ENCODE results near the gene PABPN1L. TPM values are rescaled to one million over a fixed set of nuclear protein-coding genes. Genes with fewer than 3 reads are reported as not detected.
A peak's percentile ranks its signal among the peaks of the same experiment; 100 is the strongest.

Gene PABPN1L
- total and polyA plus RNA-seq, 2 of the 13 experiments (the other 11 are each of a cell fraction or from before 2014, with no cell fraction given): not detected

DNA sequence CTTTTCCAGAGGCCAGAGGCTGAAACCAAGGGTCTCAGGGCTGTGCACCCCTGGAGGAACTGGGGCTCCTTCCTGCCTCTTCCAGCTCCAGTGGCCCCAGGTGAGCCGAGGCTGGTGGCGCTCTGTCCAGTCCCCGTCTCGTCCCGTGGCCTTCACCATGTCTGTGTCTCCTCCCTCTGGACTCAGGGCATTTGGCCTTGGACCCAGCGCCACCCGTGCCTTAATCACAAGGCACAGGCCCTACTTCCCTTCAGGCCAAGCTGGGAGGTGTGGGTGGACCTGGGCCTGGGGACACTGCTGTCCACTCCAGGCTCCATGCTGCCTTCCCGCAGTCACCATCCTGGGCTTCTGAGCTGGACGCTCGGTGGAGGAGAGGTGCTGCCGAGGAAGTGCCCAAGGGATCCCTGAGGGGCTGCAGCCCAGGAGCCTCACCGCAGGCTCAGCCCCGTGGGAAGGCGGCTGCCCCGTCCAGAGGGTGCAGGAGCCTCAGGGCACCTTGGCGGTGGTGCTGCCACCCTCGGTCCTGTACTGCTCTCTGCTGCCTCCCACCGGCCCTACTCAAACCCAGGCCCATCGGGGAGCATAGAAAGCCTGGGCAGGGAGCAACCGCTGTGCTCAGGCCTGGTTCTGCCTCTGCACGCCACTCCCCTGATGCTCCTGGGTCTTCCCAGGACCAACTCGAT is 45.2 kb downstream of the PABPN1L start (continued):
- TF ChIP-seq SMAD3 (CRISPR knock-in tag; IDR thresholded peaks at IDR 0.05) (no peak), ZNF292 (CRISPR knock-in tag; IDR thresholded peaks at IDR 0.05; ENCODE audit: borderline replicate concordance, low read depth) (no peak), SRF (IDR thresholded peaks at IDR 0.05; ENCODE audit: low read depth, low read length) (no peak), ZBTB26 (CRISPR knock-in tag; IDR thresholded peaks at IDR 0.05; ENCODE audit: borderline replicate concordance) (no peak), ZBTB8A (CRISPR knock-in tag; IDR thresholded peaks at IDR 0.05; ENCODE audit: borderline replicate concordance, low read depth) (no peak), ZSCAN29 (CRISPR knock-in tag; conservative IDR thresholded peaks at IDR 0.05) (no peak), RORA (CRISPR knock-in tag; IDR thresholded peaks at IDR 0.05) (no peak), ELF1 (CRISPR knock-in tag; IDR thresholded peaks at IDR 0.05) (no peak), KDM2A (CRISPR knock-in tag; IDR thresholded peaks at IDR 0.05; ENCODE audit: borderline replicate concordance, low read depth) (peak; percentile 61), ZBTB3 (CRISPR knock-in tag; IDR thresholded peaks at IDR 0.05; ENCODE audit: borderline replicate concordance, low read depth) (no peak), ZNF512B (CRISPR knock-in tag; IDR thresholded peaks at IDR 0.05; ENCODE audit: borderline replicate concordance) (no peak), ZNF503 (CRISPR knock-in tag; IDR thresholded peaks at IDR 0.05) (no peak), HNRNPL (IDR thresholded peaks at IDR 0.05; ENCODE audit: low read depth, low read length) (peak; percentile 90), REL (CRISPR knock-in tag; conservative IDR thresholded peaks at IDR 0.05) (no peak)
- TF ChIP-seq, protein P1, sequence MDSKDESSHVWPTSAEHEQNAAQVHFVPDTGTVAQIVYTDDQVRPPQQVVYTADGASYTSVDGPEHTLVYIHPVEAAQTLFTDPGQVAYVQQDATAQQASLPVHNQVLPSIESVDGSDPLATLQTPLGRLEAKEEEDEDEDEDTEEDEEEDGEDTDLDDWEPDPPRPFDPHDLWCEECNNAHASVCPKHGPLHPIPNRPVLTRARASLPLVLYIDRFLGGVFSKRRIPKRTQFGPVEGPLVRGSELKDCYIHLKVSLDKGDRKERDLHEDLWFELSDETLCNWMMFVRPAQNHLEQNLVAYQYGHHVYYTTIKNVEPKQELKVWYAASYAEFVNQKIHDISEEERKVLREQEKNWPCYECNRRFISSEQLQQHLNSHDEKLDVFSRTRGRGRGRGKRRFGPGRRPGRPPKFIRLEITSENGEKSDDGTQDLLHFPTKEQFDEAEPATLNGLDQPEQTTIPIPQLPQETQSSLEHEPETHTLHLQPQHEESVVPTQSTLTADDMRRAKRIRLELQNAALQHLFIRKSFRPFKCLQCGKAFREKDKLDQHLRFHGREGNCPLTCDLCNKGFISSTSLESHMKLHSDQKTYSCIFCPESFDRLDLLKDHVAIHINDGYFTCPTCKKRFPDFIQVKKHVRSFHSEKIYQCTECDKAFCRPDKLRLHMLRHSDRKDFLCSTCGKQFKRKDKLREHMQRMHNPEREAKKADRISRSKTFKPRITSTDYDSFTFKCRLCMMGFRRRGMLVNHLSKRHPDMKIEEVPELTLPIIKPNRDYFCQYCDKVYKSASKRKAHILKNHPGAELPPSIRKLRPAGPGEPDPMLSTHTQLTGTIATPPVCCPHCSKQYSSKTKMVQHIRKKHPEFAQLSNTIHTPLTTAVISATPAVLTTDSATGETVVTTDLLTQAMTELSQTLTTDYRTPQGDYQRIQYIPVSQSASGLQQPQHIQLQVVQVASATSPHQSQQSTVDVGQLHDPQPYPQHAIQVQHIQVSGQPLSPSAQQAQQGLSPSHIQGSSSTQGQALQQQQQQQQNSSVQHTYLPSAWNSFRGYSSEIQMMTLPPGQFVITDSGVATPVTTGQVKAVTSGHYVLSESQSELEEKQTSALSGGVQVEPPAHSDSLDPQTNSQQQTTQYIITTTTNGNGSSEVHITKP (CRISPR knock-in tag; IDR thresholded peaks at IDR 0.05; ENCODE audit: low read depth): no peak
- TF ChIP-seq, protein P2, sequence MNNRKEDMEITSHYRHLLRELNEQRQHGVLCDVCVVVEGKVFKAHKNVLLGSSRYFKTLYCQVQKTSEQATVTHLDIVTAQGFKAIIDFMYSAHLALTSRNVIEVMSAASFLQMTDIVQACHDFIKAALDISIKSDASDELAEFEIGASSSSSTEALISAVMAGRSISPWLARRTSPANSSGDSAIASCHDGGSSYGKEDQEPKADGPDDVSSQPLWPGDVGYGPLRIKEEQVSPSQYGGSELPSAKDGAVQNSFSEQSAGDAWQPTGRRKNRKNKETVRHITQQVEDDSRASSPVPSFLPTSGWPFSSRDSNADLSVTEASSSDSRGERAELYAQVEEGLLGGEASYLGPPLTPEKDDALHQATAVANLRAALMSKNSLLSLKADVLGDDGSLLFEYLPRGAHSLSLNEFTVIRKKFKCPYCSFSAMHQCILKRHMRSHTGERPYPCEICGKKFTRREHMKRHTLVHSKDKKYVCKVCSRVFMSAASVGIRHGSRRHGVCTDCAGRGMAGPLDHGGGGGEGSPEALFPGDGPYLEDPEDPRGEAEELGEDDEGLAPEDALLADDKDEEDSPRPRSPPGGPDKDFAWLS (CRISPR knock-in tag; IDR thresholded peaks at IDR 0.05; ENCODE audit: borderline replicate concordance): no peak

Data from HepG2 (cell line).